Keratinocyte (primary cell): Measurements from ENCODE around the gene TRPC4.

Source experiments
- EZH2 ChIP-seq: IDR thresholded peaks from one replicate; pipeline ENCODE4 v1.6.1; 2012; ENCODE audit warnings: inconsistent platforms, mild to moderate bottlenecking, low read length, moderate library complexity
- TF ChIP-seq, protein P1 (sequence below), 3 experiments: IDR thresholded peaks in 1 of 3; conservative IDR thresholded peaks in 1 of 3; optimal IDR thresholded peaks in 1 of 3; 2 replicates in 2 of 3; 3 replicates in 1 of 3; pipeline versions ENCODE3 to v1.5.1; 2011; ENCODE audit warnings: low read length in 3 of 3, mild to moderate bottlenecking in 3 of 3, moderate library complexity in 2 of 3, control low read depth in 1 of 3, inconsistent platforms in 1 of 3; ENCODE audit not compliant: insufficient read depth in 2 of 3; ENCODE audit errors: extremely low read depth in 1 of 3

DNA sequence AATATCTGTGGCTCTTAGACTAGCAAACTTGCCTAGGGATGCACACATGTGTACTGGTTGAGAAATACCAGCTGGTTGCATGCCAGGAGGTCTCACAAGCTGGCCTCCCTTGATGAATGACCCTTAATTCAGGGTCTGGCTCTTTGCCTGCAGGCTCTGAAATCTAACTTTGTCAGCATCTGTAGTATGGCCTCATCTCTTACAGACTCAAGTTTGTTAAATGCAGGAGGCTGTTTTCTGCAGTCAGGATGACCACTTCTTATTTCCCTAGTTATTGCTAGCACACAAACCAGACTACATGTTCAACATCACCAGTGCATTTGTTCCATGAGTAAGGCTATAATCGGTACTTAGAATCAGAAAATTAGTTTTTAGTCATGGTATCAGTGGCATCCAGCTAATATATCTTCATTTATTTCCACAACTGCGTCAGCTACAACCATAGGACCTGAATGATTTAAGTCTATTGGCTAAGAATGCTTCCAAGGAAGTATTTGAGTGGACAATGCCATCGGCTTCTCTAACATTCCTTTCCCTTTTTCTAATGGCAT, 247.7 kb downstream of the TRPC4 start:
- TF ChIP-seq, protein P1, sequence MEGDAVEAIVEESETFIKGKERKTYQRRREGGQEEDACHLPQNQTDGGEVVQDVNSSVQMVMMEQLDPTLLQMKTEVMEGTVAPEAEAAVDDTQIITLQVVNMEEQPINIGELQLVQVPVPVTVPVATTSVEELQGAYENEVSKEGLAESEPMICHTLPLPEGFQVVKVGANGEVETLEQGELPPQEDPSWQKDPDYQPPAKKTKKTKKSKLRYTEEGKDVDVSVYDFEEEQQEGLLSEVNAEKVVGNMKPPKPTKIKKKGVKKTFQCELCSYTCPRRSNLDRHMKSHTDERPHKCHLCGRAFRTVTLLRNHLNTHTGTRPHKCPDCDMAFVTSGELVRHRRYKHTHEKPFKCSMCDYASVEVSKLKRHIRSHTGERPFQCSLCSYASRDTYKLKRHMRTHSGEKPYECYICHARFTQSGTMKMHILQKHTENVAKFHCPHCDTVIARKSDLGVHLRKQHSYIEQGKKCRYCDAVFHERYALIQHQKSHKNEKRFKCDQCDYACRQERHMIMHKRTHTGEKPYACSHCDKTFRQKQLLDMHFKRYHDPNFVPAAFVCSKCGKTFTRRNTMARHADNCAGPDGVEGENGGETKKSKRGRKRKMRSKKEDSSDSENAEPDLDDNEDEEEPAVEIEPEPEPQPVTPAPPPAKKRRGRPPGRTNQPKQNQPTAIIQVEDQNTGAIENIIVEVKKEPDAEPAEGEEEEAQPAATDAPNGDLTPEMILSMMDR (optimal IDR thresholded peaks at IDR 0.05 in 1 of 3, IDR thresholded peaks at IDR 0.05 in 1 of 3, conservative IDR thresholded peaks at IDR 0.05 in 1 of 3; ENCODE audit: extremely low read depth in 1 of 3, insufficient read depth in 2 of 3, low read length in 3 of 3), result no peak
- TF ChIP-seq EZH2, result no peak
